ENCODE data around the gene GADL1.

The GADL1 gene

GRCh38 chr3:30875505-30875904, 19.0 kb downstream of the GADL1 start:
- no peak for DNase-seq (ENCODE audit: low spot score)

GRCh38 chr3:30873671-30874070, 20.8 kb downstream of the GADL1 start:
- DNase-seq (ENCODE audit: low spot score), result no peak

GRCh38 chr3:30872879-30873278, 21.6 kb downstream of the GADL1 start:
- DNase-seq (ENCODE audit: low spot score), result no peak

GRCh38 chr3:30871720-30872119, 22.7 kb downstream of the GADL1 start:
- DNase-seq (ENCODE audit: low spot score), result no peak

GRCh38 chr3:30864836-30865235, 29.6 kb downstream of the GADL1 start:
- DNase-seq (ENCODE audit: low spot score), result no peak

GRCh38 chr3:30864132-30864531, 30.3 kb downstream of the GADL1 start:
- DNase-seq (ENCODE audit: low spot score), result no peak

GRCh38 chr3:30862004-30862403, 32.5 kb downstream of the GADL1 start:
- no peak for DNase-seq (ENCODE audit: low spot score)

- no peak for DNase-seq (ENCODE audit: low spot score)
Measured at GRCh38 chr3:30858894-30859389, 35.5 kb downstream of the GADL1 start.

- peak; percentile 63 for DNase-seq (ENCODE audit: low spot score)
Measured at GRCh38 chr3:30855400-30856292, 38.8 kb downstream of the GADL1 start.

- no peak for DNase-seq (ENCODE audit: low spot score)
Measured at GRCh38 chr3:30852833-30853232, 41.6 kb downstream of the GADL1 start.

GRCh38 chr3:30848087-30848779, 46.2 kb downstream of the GADL1 start:
- DNase-seq (ENCODE audit: low spot score), result no peak

GRCh38 chr3:30847592-30847991, 46.9 kb downstream of the GADL1 start:
- no peak for DNase-seq (ENCODE audit: low spot score)

- no peak for DNase-seq (ENCODE audit: low spot score)
Measured at GRCh38 chr3:30845606-30846005, 48.9 kb downstream of the GADL1 start.

GRCh38 chr3:30843877-30844276, 50.6 kb downstream of the GADL1 start:
- DNase-seq (ENCODE audit: low spot score), result no peak

GRCh38 chr3:30836141-30836540, 58.3 kb downstream of the GADL1 start:
- no peak for DNase-seq (ENCODE audit: low spot score)

GRCh38 chr3:30835667-30836066, 58.8 kb downstream of the GADL1 start:
- no peak for DNase-seq (ENCODE audit: low spot score)

GRCh38 chr3:30832961-30833575, 61.4 kb downstream of the GADL1 start:
- no peak for DNase-seq (ENCODE audit: low spot score)

- DNase-seq (ENCODE audit: low spot score), result no peak
Measured at GRCh38 chr3:30827080-30827479, 67.4 kb downstream of the GADL1 start.

GRCh38 chr3:30826531-30826942, 67.9 kb downstream of the GADL1 start:
- peak; percentile 28 for DNase-seq (ENCODE audit: low spot score)

GRCh38 chr3:30819067-30819798, 75.2 kb downstream of the GADL1 start:
- DNase-seq (ENCODE audit: low spot score), result no peak

- no peak for DNase-seq (ENCODE audit: low spot score)
Measured at GRCh38 chr3:30813734-30814133, 80.7 kb downstream of the GADL1 start.

Data from COLO829 (cell line).